ENCODE measurements around the gene PCGF1.
A peak's percentile ranks its signal among the peaks of the same experiment; 100 is the strongest.
"Not testable (repeated sequence)": the region's sequence is repeated elsewhere in the genome, so short reads cannot be mapped to it uniquely, and the experiment has no call there.

PCGF1 gene

DNA sequence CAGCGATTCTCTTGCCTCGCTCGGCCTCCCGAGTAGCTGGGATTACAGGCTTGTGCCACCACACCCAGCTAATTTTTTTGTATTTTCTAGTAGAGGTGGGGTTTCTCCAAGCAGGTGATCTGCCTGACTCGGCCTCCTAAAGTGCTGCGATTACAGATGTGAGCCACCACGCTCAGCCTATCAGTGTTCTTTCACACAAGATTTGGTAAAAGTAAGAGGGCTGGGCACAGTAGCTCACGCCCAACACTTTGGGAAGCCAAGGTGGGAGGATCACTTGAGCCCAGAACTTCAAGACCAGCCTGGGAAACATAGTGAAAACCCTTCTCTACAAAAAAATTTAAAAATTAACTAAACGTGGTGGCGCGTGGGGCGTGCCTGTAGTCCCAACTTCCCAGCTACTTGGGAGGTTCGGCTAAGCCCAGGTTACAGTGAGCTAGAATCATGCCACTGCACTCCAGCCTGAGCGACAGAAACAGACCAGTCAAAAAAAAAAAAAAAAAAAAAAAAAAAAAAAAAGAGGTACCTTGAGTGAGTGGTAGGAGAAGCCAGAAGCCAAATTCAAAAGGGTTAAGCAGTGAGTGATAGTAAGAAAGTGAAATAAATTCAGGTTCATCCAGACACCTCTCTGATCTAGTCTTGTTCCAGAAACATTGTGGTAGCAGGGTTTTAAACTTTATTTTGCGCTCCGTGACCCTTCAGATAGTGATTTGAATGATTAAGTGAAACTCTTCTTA, 36.0 kb downstream of the PCGF1 start:
- DNase-seq, result no peak

GRCh38 chr2:74470742-74471141, 36.8 kb downstream of the PCGF1 start:
- not testable (repeated sequence) for DNase-seq

DNA sequence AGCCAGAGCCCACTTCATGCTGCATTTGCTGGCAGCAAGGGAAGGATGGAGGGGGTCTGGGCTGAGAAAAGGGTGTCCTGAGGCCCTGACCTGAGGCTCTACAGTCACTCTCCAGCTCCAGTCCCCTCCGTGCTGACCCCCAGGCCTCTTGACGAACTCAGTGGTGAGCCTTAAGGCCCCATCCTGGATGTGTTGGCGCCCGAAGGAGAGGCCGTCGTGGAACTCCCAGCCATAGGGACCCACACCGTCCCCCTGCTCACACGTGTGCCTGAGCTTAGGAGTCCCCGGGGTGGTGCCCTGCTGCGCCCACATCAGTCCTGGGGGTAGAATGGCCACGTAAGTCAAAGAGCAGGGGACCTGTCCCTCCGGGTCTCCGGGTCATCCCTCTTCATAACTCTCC, 43.1 kb downstream of the PCGF1 start:
- DNase-seq, result no peak

DNA sequence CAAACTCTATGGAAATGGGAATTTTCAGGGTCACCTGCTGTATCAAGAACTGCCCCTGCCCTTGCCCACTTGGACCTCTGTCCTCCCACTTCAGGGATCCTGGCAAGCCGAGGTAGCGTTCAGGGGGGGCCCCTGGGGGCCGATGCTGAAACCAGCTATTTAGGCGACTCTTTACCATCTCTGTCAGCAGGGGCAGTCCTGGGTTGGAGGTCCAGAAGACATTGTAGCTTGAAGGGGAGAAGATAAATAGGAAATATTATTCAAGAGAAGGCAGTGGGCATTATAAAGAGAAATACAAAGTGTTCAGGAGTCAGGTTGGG, 44.7 kb downstream of the PCGF1 start:
- DNase-seq, result no peak

DNA sequence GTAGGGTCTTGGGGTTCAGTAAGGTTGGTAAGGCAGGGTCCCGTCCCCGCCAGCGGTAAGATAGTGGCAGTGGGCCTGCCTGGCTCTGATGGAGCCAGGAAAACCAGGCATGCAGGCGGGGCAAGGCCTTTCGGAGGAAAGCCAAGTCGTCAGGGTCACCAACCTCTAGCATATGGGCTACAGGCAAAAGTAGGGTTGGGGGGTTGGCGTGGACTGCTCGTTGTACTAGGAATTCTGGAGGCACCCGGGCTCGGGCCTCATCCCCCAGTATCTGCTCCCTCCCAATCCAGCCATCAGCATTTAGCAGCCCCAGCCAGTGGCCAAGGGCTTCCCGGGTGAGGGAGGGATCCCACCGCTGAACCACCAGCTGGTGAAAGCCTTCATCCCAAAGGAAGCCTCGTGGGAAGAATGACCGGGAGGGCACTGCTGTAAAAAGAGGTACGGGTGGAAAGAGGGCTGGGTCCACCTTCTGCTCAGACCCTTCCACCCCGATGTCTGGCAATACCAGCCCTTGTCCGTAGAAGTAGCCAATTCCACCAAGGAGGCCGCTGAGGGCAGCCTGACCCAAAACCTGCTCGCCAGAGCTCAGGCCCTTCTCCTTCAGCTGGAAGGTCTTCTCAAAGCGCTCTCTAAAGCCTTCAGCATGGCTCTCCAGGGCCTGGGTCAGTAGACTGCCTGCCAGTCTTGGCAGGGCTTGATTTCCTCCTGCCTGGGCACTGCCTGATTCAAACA, 45.3 kb downstream of the PCGF1 start:
- no peak for DNase-seq

- no peak for DNase-seq
Observed at GRCh38 chr2:74461187-74462053, 46.1 kb downstream of the PCGF1 start.

- not testable (repeated sequence) for DNase-seq
Observed at GRCh38 chr2:74460187-74460586, 47.3 kb downstream of the PCGF1 start.

DNA sequence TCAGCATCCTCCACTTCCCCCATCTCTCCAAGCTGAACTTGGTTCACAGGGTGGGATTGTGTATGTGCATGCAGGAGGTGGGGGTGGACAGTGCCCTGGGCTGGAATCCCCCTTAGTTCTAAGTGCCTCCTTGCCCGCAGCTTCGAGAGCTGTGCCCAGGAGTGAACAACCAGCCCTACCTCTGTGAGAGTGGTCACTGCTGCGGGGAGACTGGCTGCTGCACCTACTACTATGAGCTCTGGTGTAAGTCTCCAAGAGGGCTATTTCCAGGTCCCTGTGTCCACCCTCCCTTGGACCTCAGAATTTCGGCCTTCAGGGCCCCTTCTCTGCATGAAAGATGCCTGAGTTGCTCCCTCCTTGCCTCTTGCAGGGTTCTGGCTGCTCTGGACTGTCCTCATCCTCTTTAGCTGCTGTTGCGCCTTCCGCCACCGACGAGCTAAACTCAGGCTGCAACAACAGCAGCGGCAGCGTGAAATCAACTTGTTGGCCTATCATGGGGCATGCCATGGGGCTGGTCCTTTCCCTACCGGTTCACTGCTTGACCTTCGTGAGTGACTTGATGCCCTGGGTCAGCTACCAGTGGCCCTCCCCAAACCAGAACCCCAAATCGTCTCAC, 47.9 kb downstream of the PCGF1 start:
- not testable (repeated sequence) for DNase-seq

DNA sequence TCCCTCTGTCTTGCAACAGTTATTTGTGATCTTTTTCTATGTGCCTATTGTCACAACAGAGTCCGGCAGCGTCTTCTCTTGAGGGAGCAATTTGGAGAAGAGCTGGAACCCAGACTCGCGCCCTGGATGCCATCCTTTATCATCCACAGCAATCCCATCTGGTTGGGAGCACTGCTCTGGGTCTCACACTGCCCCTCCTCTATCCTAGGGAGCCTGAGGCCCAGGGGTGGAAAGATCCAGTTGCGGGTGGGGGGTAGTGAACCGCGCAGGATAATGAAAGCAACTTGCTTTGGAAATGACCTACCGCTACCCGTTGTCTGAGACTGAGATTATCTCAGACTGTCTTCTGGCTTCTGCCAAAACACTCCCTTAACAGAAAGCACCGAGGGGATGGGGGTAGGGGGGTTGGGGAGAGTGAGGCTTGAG, 48.5 kb downstream of the PCGF1 start:
- no peak for DNase-seq

DNA sequence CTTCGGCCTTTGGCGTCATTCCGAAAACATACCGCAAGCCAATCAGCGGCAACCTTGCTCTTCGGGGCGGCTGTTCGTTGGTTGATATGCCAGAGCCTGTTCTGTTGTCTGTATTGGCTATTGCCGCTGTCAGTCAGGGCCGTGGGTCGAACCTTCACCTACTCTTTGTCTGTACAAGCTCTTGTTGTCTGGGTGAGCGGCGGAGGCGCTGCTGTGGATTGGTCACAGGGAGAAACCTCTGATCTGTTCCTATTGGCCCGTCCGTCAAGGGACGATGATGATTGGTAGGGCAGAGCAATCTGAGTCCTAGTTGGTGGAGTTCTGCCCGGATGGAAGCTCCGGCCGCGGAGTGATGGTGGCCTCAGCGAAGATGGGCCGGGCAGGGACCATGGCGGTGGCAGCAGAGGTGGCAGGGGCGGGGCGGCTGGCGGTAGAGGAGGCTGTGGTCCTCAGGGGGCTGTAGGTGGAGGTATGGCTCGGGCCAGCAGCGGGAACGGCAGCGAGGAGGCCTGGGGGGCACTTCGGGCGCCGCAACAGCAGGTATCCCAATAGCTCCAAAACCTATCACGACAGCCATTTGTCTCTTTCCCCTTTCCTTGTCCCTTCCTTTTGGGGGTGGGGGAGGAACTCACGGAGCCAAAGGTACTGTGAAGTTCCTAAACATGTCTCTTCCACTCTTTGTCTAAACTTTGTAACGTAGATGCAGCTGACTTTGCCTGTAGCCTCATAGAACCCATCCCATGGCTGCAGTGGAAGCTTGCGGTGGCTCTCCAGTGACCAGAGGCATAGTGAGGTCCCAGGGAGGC, 49.2 kb downstream of the PCGF1 start, which contains the start of gene WBP1:
Gene WBP1, plus strand, starts transcription at position 307 of the 806 bp plus-strand sequence. Its CDS starts 165 bp downstream, at position 472.
- peak; percentile 96 for DNase-seq

DNA sequence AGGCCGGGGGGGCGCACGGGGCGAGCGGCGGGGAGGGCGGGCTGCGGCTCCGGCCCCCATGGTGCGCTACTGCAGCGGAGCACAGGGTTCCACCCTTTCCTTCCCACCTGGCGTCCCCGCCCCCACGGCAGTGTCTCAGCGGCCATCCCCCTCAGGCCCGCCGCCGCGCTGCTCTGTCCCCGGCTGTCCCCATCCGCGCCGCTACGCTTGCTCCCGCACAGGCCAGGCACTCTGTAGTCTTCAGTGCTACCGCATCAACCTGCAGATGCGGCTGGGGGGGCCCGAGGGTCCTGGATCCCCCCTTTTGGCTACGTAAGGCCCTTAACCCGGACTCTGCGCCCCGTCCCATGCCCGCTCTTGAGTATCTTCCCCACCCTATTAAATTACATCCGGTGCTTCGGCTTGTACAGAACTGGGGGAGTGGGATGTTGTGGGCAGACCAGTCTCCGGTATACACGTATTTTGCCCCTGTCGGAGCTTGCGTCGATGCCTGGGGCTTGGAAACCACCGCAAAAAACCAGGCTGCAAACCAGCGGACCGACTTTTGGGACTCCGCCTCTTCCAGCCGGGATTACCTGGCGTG, 49.9 kb downstream of the PCGF1 start:
- DNase-seq, result peak; percentile 70

DNA sequence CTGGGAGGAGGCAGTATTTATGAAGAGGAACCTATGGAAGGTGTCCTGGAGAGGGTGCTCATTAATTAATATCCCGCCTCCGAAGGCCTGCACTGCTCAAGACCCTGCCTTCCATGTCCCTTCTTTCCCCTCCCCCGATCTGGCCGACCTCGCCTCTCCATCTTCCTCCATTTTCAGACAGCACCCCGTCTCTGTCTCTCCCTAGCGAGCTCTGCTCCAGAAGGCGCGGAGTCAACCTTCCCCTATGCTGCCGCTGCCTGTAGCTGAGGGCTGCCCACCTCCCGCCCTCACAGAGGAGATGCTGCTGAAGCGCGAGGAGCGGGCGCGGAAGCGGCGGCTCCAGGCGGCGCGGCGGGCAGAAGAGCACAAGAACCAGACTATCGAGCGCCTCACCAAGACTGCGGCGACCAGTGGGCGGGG, 50.4 kb downstream of the PCGF1 start:
- DNase-seq, result no peak

All from activated CD4-positive, CD25-positive, alpha-beta regulatory T cell treated with anti-CD3 and anti-CD28 coated beads, Interleukin-2, amount 50 U/mL, for 72 hours (primary cell).